Ureter (tissue), 1 donor: ENCODE measurements around the gene DEFB113. TPM values are rescaled to one million over a fixed set of nuclear protein-coding genes. Genes with fewer than 3 reads are reported as not detected.

Experiments used
- DNase-seq: peaks from one replicate; pipeline ENCODE4 v3.0.0-alpha.2; 2020; ENCODE audit warnings: low spot score
- total RNA-seq: library from RNA; stranded (reverse); gene quantifications from one replicate; pipeline ENCODE4 v1.2.4, GENCODE V29; 2023
- donor health status: DM: yes; HTN: yes; CAD: no.

DEFB113 gene
- total RNA-seq, 1 donor from 2014 or later: not detected

GRCh38 chr6:49935387-49935786 is 34.0 kb downstream of the DEFB113 start:
- DNase-seq: no peak

DNA sequence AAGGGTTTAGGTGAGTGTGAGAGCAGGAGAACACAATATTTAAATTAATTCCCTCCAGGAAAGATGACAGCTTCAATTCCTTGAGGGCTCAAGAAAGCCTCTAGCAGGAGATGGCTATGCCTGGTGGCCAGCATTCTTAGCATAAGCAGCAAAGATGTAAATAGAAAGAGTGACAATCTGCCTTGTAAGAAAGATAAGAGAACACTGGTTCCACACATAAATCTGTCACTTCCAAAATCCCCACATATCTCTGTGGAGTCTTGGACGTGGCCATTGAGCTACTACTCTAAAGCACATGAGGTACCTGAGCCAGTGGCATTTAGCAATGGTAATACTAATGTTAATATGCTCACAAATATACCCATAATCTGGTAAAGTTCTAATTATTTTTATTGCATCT is 34.7 kb downstream of the DEFB113 start:
- no peak for DNase-seq

GRCh38 chr6:49933526-49933925 is 35.9 kb downstream of the DEFB113 start:
- no peak for DNase-seq

- DNase-seq: no peak
Observed at GRCh38 chr6:49929340-49929739, 40.1 kb downstream of the DEFB113 start.

- DNase-seq: no peak
Observed at GRCh38 chr6:49923826-49924225, 45.6 kb downstream of the DEFB113 start.

DNA sequence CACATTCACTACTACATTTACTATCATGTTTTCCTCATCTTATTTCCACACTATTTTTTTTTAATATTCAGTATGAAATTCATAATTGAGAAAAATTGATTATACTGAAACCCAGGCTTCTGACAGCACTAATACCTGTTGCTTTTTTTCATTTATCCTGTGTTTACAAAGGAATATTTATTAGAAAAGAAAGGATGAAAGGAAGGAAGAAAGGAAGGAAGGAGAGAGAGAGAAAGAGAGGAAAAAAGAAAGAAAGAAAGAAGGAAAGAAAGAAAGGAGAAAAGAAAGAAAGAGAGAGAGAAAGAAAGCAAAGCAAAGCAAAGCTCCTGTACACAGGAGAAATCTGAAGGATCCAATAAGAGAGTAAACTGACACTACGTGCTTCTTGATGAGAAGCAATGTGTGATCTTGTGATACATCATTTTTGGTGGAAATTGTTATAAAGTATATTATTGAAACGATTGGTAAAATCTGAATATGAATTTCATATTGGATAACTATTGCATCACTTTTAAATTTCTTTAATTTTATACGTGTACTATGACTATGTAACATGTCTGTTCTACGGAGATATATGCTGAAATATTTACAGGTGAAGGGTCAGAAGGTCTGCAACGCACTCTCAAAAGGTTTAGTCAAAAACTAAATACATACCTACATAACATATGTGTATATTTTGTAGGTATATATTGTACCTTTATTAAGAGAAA is 49.3 kb downstream of the DEFB113 start:
- DNase-seq: no peak

DNA sequence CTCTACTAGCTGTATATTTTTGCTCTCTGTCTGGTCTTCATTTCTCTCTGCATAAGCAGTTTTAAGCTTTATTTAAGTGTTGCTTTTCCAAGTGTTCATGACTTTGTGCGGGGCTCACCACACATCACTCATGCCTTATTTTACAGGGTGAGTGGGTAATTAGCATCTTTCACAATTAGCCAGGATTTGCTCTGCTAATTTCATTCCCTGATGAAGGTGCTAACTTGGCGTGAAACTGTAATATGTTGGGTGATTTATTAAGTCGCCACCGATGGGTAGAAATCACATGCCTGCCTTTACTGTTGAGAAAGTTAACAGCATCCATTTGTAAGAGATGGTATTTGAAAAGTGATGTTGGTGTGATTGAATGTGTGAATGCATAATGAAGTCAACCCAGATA is 50.2 kb downstream of the DEFB113 start:
- DNase-seq: no peak

GRCh38 chr6:49918787-49919186 is 50.6 kb downstream of the DEFB113 start:
- DNase-seq: no peak

Other genes with a start within 250 kb of the DEFB113 start
- gene CRISP3, start 225.2 kb downstream of the DEFB113 start, total RNA-seq: 117 TPM
- gene PGK2, start 182.3 kb downstream of the DEFB113 start, total RNA-seq: 0.23 TPM
- gene CRISP1, start 103.1 kb downstream of the DEFB113 start, total RNA-seq: not detected
- gene DEFB114, start 5.5 kb downstream of the DEFB113 start, total RNA-seq: not detected
- gene DEFB110, start 52.4 kb upstream of the DEFB113 start, total RNA-seq: not detected
- gene DEFB112, start 80.3 kb upstream of the DEFB113 start, total RNA-seq: not detected